Measurements from ENCODE around the gene GRID1. TPM values are rescaled to one million over a fixed set of nuclear protein-coding genes. Genes with fewer than 3 reads are reported as not detected.

The GRID1 gene
- polyA plus RNA-seq, 3 donors: 1.6 to 2.2 (median 1.7) TPM

DNA sequence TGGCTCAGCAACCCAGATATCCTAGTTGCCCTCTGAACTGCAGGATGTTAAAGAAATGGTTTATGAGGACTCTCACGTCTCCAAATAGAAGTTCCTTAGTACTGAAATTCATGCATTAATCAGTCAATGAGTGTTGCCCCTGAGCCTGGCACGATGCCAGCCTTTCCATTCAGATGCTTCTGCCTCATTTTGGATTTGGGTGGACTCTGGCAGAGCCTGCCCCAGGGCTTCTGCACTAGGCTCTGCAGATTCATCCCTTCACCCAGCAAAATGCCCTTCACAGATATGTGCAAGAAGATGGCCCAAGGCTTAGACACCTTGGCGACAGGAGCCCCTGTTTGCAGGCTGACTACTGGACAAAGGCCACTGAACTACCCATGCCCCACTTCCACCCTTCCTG, 747.8 kb downstream of the GRID1 start:
- no peak for DNase-seq

- DNase-seq: no peak
Measured at GRCh38 chr10:85617751-85618546, 748.6 kb downstream of the GRID1 start.

DNA sequence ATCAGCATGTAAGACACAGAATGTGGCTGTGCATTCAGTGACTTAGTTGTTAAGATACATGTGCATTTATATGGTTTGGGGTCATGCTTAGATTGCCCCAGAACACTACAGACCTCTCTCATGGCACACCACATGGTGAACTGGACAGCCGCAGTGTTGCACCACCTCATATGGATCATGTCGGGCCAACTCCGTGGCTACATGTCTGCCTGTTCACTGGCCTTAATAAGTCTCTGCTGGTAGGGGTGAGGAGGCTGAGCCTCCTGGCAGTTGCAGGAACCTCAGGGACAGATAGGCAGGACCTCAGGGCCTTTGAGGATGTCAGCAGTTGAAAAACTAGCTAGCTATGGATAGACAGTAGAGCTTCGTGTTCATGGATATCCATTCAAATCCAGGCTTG, 751.0 kb downstream of the GRID1 start:
- no peak for DNase-seq

- no peak for DNase-seq
Measured at GRCh38 chr10:85614981-85615380, 751.6 kb downstream of the GRID1 start.

DNA sequence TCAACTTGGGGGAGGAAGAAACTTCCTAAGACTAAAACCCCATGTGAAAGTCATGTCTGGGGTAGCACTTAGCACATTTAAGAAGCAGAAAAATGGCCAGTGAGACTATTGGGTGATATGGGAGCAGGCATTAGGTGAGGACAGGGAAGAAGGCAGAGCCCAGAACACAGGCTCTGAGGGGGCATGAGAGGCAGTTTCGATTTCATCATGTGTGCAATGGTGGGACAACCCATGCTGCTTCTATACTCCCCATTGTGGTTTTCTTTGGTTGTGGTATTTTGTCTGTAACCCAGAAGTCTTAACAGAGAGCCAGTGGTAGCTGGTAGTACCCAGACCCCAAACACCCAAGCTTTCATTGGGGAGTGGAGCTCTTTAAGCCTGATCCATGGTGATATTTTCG, 752.0 kb downstream of the GRID1 start:
- no peak for DNase-seq

DNA sequence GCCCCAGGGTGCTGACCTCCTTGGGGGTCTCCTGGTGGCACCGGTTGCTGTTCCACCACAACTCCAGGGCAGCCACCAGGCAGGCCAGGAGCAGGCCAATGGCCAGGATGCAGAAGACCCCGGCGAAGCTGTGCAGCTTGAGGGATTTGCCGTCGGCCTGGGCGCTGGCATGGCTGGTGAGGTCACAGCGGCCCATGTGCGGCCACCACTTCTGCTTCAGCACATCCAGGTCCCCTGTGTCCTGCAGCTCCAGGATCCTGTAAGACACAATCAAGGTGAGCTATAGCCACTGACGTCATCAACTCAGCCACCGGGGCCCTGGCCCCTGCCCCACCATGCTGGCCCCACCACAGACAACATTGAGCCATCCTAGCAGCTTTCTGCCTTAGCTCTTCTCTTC, 753.2 kb downstream of the GRID1 start:
- DNase-seq: no peak

DNA sequence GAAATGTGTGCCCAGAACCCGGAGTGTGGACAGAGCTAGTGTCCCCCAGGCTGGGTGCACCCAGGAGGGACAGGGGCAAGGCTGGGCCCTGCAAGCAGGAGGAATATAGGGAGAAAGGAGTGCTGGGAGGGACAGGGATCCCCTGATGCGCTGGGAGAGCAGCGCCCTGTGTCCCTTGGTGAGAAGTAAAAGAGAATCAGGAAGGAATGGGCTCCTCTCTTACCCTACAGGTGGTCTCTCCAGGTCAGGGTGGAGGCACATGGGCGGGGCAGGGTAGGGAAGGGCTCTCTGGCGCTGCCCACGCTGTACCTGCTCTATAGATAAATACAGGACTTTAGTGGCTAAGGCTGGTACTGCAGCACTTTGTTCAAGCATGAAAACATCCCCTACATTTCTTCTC, 753.8 kb downstream of the GRID1 start:
- no peak for DNase-seq

DNA sequence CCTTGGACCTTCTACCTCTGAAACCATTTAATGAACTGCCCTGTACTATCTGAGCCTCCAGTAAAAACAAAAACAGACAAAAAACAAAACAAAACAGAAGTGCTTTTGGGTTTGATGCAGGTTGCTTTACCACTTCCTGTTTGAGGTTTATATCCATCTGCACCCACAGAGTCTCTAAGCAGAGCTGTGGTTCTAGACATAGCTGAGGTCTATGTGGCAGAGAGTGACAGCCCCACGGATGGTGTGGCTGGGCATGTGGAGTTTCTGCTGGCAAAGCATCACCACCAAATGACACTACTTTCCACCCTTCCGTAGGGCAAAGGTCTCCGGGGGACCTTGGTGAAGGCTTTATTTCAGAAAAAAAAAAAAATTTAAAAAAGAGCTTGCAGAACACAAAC, 754.2 kb downstream of the GRID1 start:
- no peak for DNase-seq

GRCh38 chr10:85611746-85612377, 754.7 kb downstream of the GRID1 start:
- no peak for DNase-seq

DNA sequence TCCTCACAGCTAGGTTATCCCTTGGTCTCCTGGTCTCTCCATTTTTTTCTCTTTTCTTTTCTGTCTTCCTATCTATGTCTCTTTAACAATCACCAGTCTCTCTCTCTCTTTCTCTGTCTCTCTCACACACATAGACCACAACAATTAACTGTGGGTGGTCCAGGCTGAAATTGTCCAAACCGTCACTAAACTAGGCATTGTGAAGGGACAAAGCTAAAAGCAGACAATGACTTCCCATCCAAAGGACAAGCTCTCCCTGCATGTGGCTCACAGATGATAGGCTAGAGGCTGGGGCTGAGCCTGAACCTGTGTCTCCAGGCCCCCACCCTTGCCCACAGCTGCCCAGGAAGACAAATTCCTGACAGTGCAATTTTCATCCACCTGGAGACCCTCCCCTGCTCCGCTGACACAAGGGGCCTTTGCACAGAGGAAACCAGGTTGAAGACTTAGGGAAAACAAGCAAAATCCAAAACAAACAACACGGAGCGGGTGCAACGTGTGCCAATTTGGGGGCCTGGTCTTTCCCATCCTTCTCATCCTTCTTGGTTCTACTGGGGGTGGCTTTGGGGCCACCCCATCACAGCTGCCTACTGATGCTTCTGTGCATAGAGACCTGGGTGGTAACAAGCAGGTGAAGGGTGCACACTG, 755.4 kb downstream of the GRID1 start:
- DNase-seq: no peak

DNA sequence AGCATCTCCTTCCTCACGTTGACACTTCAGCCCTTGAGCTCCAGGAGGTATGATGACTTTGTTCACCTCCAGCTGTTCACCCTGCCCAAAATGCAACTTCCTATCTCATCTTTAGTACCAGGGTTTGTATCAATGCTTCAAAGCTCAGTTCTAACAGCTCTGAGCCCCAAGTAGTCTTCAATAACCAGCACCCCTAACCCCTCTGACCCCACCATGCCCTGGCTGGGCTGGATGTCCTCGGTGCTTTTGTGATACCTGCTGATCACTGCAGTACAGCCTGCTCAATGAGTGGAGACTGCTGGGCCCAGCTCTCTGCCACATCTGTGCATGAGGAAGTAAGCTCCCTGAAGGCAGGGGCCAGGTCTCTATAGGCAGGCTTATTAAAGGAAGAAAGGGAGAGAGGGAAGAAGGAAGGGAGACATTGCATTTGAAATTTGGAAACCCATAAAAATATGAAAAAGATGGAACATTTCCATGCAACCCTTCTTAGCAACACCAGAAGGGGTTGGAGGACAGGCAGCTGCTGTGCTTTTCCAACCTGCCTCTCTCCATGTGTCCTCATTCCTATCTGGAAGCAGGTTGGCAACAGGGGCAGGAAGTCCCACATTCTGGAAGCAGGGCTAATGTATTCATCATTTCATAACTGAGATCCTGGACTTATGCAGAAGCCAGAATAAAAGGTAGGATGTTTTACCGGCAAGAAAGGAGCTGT, 756.1 kb downstream of the GRID1 start:
- DNase-seq: no peak

DNA sequence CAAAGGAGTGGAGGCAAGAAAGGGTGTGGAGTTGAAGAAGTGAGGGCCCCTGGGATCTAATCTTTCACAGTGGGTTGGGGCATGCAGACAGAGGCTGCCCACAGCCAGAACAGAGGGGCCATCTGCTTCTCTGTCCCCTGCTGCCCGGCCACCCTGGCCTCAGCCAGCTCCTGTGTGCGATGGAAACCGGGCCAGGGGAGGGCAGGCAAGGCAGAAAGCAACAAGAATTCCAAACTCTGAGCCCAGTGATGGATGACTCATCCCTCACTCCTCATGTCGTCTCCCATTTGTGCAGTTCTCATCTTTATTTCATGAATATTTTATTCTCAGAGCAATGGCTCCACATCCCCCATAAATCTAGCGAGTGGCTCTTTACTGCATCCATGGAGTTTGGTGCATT, 757.1 kb downstream of the GRID1 start:
- no peak for DNase-seq

DNA sequence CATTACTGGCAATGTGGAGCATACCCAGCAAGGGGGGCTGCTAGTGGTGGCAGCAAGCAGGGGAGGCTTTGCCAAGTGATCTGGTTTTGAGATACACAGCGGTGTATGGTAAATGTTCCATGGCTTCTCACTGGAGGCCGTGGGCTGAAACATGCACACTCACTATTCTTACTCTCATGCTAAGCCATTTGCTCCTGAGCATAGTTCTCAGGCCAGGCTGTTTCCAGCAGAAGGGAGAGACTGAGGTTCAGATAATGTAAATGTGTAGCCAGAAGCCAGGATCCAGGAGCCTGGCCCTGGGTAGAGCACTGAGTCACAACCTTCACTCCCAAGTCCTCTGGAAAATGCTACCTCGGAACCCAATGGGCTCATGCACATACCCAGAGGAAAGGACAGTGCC, 757.9 kb downstream of the GRID1 start:
- no peak for DNase-seq

GRCh38 chr10:85607043-85607695, 759.4 kb downstream of the GRID1 start:
- DNase-seq: no peak

- DNase-seq: no peak
Measured at GRCh38 chr10:85606401-85606800, 760.2 kb downstream of the GRID1 start.

GRCh38 chr10:85604884-85605283, 761.7 kb downstream of the GRID1 start:
- DNase-seq: no peak

DNA sequence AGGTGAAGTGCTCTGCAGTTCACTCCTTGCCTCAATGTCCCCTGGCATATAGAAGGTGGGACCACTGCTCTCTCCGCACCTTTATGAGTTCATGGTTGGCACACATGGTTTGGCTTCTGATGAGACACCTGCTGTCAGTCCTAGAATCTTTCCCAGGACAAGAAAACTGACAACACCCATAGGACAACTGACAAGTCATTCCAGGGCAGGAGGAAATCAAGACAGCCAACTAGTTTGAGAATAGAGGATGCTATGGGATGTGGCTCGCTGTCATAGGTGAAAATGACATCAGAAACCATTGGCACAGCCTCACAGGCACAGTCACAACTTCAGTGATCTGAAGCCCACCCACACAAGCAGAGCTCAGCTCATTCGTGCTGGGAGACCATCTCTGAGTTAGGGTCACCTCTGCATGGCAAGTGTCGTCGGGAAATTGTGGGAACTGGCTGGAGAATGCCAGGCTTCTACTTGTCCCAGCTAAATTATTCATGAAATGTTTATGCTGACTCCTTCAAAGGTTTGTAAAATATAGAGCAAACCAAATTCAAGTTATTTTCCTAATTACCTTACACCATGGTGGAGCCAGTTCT, 762.4 kb downstream of the GRID1 start:
- DNase-seq: no peak

DNA sequence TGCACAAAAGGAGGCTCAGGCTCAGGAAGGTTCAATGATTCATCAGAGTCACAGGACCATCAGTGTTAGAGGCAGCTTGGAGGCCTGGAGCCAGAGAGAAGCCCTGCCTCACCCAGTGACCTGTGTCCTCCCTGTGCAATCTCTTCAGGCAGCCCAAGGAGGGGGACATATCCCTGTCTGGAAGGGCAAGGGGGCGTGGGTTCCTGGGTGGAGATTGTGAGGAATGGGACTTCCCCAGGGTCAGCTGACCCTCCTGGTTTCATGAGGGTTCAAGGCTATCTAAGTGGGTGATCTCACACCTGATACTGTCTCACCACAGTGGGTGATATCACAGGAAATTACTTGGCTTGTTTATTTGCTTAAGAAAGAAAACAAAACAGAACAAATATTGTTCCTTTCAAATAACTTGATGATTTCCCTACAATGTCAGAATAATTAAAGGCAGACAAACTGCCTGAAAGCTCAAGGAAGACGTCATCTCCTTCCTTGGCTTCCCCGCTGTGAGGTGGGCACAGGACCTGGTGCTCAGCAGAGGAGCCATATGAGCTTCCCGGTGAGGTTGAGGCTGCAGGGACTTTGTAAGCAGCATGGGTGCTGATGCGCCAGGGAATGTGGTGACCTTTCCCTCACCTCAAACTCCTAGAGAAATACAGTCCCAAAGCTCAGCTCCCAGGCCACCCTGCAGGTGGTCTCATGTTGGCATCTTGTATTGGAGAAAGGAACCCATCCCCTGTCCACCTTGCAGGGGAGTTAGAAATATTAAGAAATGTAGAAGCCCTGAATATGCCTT, 763.2 kb downstream of the GRID1 start:
- DNase-seq: no peak

DNA sequence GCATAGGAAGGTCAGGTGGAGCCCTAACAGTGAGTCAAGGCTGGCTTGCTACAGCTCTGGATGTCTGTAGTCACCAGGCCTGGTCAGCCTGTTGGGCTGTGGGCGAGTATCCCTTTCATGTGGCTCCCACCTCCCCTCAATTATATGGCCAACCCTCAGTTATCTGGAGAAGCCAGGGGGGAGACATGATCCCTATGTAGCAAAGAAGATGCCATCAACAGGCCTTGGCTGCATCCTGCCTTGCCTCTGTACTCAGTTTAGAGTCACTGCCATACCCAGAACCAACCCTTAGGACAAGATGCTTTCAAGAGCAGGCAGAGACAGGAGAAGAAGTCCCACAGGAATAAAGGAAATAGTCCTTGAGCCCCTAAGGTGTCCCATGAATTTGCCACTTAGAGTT, 763.9 kb downstream of the GRID1 start:
- no peak for DNase-seq

DNA sequence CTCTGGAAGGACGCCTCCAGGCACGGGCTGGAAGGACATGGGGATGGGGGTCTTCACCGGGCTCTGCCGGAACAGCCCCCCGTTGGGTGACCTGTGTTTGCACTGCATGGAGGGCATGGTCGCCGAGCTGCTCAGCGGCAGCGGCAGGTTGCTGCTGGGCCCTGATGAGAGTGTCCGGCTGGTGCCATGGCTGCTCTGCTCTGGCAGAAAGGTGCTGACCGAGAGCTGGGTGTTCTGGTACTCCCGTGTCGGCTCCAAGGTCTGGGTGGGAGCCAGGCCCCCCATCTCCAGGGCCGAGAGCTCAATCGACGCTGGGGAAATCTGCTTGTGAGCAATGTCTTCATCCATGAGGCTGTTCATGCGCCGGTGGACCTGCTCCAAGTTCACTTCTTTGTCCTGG, 764.3 kb downstream of the GRID1 start:
- DNase-seq: no peak

- DNase-seq: no peak
Measured at GRCh38 chr10:85601526-85601925, 765.1 kb downstream of the GRID1 start.

Data from renal pelvis (tissue), 4 donors.